Measurements from ENCODE around the gene OR5L2.
"Not testable (repeated sequence)": the region's sequence is repeated elsewhere in the genome, so short reads cannot be mapped to it uniquely, and the experiment has no call there.

OR5L2 gene

DNA sequence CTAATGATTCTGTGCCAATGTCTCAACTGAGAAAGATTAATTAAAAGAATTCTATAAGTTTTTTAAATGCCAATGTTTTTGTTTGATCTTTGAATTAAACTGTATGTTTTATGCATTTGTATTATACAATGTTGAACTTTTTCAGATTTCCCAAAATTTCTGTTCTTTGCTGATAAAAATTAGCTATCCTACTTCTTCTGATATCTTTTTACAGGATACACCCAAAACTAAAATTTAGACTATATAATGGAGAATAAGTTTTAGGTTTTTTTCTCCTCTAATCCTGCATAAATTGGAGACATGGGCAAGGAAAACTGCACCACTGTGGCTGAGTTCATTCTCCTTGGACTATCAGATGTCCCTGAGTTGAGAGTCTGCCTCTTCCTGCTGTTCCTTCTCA, at the start of gene OR5L2:
OR5L2 (plus strand) TSS at position 301 of the 400 bp plus-strand sequence; CDS start at position 301, 0 bp downstream.
- no peak for DNase-seq

DNA sequence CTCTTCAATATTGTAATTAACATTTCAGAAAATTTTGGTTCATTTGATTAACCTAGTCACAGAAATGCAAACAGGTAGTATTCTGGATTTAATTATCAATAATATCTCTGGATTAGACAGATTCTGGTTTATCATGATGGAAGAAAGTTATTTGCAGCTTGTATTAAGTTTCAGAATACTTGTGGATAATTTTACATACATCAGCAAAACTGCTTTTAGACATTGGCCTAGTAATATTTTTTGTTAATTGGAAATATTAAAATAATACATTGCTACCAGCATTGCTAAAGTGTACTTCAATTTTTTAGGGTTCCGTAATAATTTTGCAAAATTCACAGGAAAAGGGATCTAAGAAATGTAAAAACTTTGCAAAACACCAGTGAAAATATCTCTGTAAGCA, 35.4 kb upstream of the OR5L2 start:
- DNase-seq = no peak

- no peak for DNase-seq
Observed at GRCh38 chr11:55793321-55793720, 33.7 kb upstream of the OR5L2 start.

DNA sequence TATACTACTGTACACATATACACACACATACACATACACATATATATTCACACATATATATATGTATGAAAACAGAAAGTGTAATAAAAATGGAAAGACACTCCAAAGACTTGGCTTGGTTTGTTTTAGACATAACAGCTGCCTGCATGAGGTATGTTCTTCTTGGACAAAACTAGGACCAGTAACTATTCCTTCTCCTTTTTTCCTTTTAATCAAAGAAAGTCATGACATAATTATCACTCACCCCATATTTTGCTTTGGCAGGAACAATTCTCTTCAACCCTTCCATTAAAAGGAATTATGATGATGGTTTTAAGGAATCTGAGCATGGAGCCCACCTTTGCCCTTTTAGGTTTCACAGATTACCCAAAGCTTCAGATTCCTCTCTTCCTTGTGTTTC, 31.8 kb upstream of the OR5L2 start, which contains the start of gene OR5D14:
OR5D14 (plus strand) TSS at position 301 of the 400 bp plus-strand sequence; CDS start at position 301, 0 bp downstream.
- DNase-seq = no peak

DNA sequence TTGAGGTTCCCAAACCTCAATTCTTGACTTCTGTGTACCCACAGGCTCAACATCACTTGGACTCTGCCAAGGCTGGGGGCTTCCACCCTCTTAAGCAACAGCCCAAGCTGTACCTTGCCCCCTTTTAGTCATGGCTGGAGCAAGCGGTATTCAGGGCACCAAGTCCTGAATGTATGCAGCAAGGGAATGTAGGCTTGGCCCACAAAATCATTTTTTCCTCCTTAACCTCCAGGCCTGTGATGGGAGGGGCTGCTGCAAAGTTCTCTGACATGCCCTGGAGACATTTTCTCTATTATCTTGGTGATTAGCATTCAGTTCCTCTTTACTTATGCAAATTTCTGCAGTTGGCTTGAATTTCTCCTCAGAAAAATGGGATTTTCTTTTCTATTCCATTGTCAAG, 20.8 kb upstream of the OR5L2 start:
- DNase-seq = no peak

DNA sequence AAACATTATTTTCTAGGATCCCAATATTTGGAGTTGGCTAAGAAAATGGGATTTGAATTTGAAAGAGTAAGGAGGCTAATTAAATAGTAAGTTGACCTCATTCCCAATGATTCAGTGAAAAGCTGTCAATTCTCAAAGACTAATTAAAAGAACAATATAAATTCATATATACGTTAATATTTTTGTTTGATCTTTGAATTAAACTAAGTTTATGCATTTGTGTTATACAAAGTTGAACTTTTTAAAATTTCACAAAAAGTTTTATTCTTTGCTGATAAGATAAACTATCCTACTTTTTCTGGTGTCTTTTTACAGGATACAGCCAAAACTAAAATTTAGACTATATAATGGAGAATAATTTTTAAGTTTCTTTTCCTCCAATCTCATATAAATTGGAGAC, 16.0 kb upstream of the OR5L2 start, which contains the start of gene OR5L1:
OR5L1 (plus strand) TSS at position 301 of the 400 bp plus-strand sequence. CDS start 100 bp downstream, outside the sequence.
- DNase-seq = no peak

GRCh38 chr11:55819330-55819729, 7.7 kb upstream of the OR5L2 start, which contains the start of gene OR5D18:
Gene OR5D18 (plus strand): TSS chr11:55819630. CDS start chr11:55819630, 0 bp downstream.
- no peak for DNase-seq

- DNase-seq = no peak
Observed at GRCh38 chr11:55838452-55838851, 11.4 kb downstream of the OR5L2 start, which contains the start of gene OR5D16. Gene OR5D16 (plus strand): TSS chr11:55838752. CDS start chr11:55838752, 0 bp downstream.

DNA sequence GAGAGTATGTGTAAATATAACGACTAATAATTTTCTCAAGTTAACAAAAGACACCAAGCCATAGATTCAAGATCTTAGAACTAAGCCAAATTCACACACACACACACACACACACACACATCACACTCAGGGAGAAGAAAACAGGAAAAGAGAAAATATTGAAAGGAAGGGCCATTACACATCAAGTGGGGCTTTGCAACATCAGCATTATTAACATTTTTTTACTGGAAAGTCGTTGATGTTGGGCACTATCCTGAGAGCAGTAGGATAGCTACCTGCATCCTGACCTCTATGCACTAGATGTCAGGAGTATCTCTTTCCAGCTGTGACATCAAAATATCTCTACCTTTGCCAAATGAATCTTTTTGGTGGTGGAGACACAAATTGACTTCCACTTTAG, 20.4 kb downstream of the OR5L2 start:
- DNase-seq = no peak

GRCh38 chr11:55849037-55849436, 22.0 kb downstream of the OR5L2 start:
- no peak for DNase-seq

- DNase-seq = no peak
Observed at GRCh38 chr11:55852141-55852540, 25.1 kb downstream of the OR5L2 start.

- no peak for DNase-seq
Observed at GRCh38 chr11:55854704-55855103, 27.7 kb downstream of the OR5L2 start.

- DNase-seq = not testable (repeated sequence)
Observed at GRCh38 chr11:55867354-55867753, 40.3 kb downstream of the OR5L2 start.

DNA sequence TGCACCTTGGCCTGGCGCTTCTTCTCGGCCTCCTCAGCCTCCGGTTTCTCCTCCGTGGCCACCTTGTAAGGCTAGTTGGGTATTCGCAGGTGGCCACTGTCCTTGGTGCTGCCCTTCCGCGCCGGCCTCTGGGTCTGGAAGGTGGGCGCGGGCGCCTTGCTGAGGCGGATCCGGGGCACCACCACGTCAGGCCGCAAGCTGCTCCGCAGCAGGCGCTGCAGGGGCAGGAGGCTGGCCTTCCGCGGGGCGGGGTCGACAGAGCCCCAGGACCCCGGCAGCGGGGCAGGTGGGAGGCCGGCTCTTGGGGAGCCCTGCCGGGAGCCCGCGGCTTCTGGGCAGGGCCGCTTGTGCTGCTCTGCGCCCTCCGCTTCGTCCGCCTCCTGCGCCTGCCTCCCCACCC, 45.7 kb downstream of the OR5L2 start:
- not testable (repeated sequence) for DNase-seq

DNA sequence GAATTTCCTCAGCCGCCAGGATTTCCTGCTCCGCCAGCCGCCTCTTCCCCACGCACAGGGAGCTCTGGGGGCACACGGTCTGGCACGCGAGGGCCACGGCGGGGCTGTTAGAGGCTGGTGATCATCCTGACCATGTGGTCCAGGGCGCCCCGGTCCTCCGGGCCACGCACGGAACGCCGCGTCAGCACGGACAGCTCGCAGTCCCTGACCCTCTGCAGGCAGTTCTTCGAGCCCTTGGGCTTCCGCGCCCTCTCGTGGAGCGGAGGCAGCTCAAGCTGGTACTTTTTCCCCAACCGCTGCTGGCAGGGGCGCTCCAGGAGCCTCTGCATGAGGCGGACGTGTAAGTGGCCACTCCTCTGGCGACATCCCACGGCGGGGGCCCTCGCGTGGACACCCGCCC, 46.1 kb downstream of the OR5L2 start:
- DNase-seq = not testable (repeated sequence)
